Endometrium (tissue), 2 donors: Measurements from ENCODE around the gene AGAP3.

Experiments used
- FAIRE-seq: peaks from 2 replicates; lab custom pipeline; 2012; peaks lifted over from hg19 to GRCh38; lab: Jason Lieb, UNC
- donor health status: control.
- donor health status: control.

The AGAP3 gene

DNA sequence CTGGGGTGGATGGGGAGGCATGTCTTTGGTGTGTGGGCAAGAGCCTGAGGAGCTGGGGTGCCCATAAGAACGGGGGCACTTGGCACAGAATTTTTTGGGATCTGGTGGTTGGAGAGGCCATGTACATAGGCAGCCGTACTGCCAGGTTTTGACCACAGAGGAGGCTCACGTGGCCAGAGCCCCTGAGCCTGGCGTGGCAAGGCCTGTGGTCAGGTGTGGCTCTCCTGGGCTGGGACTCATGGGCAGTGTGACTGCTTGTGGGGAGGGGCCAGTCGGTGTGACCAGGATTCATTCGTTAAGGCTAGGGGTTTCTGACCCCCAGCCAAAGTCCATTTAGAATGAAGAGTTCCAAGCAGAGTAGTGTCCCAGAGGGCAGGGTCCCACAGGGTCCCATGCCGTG lies 38.2 kb downstream of the AGAP3 start:
- no peak for FAIRE-seq

DNA sequence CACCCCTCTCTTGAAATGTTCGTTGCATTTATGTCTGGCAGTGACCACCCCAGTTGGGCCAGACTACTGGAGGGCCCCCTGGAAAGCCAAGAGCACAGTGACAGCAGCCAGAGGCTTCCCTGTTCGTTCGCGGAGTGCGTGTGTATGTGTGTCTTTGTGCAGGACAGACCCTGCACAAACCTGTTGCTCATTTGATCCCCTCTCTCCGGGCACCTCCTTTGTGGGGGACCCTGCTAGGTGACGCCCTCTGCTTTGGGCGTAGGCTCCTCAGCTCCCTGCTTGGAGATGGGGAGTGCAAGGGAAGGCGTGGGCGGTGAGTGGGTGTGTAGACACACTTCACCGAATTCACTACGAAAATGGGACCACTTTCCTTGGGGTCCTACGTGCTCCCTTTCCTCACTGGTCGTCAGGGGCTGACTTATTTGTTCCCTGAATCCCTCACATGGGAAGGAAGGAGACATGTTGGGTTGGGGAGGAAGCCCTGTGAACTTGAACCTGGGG lies 38.7 kb downstream of the AGAP3 start:
- no peak for FAIRE-seq

DNA sequence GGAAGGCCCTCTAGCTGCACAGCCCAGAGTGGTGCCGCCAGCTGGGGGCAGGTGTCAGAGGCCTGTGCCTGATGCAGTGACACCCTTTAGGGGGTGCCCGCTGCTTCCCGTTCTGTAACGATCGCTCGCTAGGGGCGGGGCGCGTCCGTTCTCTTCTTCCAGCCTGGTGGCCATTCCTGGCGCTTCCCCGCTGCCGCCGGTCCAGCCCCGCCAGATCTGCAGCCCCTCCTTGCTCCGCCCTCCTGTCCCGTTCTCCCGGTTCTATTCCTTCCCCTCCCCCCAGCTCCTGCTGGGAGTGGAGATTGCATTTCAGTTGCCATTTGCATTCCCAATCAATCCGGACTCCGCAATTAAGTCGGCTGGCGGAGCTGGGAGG lies 39.2 kb downstream of the AGAP3 start:
- no peak for FAIRE-seq

DNA sequence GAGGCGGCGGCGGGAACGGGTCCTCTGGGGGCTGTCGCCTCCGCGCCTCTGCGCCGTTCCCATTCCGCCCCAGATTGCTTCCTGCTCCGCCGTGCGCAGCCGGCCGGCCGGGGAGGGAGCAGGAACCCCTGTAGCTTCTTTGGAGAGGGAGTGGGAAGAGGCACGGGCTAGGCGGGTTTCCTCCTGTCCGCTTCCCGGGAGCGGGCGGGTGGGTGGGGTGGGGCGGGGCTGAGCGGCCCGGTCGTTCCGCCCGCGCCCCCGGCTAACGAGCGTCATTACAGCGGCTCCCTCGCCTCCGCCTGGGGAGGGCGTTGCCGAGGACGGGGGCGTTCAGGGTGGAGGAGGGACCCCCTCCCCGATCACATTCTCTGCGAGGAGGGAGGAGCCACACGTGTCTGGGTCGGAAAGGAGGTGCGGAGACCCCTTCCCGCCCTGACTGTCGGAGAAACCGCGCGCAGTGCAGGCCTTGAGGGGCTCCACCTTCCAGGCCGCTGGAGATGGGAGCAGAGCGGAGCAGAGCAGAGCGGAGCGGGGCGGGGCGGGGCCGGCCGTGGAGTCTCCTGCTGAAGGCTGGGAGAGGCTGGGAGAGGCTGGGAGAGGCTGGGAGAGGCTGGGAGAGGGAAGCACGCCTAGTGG lies 39.7 kb downstream of the AGAP3 start:
- no peak for FAIRE-seq

DNA sequence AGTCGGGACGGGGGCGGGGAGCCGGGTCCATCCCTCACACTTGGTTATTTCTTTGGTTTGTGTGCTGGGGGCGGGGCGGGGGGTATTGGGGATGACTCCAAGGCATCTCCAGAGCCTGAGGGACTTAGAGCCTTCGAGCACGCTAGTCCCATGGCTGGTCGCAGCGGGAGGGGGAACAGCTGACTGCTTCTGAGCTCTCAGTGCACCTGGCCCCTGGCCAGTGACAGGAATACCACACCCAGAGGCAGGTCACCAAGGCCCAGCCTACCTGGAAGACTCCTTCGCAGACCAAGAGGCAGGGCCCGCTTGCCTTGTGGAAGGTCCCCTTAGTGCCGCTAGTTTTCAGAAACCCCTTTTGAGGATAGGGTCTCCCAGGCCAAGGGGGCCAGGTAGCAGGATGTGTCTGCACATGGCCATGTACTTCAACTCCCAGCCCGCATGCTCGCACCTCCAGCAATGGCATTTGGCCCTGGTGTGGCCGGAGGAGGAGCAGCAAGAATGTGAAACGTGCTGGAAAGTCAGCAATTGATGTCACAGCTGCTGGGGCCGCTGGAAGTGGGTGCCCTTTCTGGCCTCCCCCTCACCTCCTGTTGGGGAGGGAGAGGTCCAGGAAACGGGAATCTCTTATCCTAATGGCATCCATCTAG lies 40.3 kb downstream of the AGAP3 start:
- FAIRE-seq = no peak

DNA sequence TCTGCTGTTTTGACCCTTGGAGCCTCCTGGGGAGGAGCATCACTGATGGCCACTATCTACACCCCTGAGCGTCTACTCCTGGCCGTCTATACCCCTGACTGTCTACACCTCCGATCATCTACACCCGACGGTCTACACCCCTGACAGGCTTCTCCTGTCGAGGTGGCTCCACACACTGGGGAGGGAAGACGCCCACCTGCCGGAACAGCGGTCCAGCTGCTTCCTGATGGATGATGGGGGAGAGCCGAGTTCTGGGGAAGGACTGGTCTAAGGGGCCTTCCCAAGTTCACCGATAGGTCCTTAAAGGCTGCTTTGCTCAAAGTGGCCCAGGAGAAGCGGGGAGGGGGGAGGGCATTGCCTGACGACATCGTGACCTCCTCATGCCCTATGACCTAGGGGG lies 41.9 kb downstream of the AGAP3 start:
- FAIRE-seq = no peak

DNA sequence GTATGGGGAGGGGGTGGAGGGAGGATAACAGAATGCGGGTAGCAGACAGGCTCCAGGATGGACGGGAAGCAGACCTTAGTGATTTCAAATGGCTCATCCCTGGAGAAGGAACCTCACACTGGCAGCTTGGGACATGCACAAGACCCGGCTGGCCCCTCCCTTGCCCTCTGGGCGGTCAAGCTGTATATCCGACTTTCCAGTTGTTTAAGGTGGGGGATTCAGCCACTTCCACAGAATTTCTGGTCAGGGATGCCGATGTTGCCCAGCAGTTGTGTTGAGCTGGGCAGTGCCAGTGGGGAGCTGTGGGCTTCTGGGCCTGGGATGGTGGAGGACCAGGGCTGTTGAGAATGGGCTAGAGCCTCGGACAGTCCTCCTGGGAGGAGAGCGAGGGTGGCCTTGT lies 42.4 kb downstream of the AGAP3 start:
- no peak for FAIRE-seq

DNA sequence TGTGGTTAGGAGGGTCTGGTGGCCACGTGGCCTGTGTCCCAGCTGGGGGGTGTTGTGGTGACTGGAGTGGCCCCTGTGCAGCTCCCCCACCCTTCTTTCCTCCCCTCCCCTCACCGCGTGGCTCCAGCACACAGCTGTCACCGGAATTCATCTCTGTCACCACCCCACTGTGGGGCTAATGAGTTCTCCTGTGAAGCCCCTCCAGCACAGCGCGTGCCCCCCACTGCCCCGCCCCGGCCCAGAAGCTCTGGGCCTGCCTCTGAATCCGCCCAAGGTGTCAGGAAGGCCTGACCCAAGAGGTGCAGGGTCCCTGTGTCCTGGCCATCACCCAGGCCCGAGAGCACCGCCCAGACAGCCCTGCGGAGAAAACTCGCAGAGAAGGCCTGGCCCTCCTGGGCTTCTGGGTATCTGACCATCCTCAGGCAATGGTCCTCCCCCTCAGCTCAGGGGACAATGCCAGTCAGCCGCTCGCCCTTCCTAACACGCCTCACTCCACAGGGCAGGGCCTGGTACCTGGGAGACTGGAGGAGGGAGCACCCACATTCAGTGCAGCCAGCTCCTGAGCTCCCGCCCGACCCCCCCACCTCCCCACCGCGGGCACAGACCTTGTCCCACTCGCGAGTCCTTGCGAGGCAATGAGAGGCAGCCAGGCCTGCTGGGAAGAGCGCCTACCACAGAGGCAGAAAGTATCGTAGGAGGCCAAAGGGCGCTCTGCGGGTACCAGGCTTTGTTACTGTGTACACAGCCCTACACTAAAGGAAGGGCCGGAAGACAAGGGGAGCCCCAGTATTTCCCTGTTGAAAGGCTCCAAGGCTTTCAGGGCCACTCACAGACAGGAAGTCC lies 43.1 kb downstream of the AGAP3 start:
- no peak for FAIRE-seq

DNA sequence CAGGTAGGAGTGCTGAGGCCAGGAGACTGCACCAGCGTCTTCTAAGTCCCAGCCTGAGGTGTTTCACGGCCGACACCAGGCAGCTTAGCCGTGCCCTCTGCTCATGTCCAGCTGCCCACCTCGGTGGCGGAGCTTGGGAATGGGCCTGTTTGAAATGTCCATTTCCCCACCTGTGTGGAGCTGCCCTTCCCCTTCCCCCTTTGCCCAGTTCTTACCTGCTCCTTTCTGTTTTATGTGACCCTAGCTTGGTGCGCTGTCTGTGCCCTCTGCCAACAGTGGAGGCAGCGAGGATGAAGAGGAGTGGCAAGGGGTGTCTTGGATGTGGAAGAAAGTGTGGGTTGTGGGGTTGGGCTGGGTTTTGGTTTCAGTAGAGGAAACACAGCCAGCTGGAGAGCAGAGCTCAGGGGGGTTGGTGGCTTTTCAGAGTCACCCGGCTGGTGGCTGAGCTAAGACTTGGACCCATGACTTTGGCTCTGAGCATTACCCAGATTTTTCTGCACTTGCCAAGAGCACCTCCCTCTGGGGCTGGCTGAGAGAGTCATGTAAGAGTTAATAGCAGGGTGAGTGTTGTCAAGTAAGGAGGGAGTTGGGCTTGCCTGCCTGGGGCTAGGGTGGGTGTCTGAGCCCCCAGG lies 43.8 kb downstream of the AGAP3 start:
- no peak for FAIRE-seq

DNA sequence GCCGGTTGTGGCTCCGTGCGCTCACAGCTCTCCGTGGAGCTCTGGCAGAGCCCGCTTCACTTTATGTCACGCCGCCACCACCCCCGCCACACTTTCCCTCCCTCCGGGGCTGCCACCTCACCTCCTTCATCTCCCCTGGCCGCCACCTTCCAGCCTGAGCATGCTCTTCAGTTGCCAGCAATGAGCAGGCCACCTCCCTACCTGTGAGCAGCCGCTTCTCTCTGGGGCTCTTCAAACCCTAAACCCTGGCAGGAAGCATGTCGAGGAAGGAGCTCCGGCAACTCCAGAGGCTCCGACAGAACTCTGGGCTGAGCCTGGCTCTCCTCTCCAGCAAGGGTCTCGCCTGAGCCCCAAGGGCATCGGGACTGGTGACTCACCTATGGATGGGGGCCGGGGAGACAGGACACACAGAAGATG lies 44.5 kb downstream of the AGAP3 start:
- FAIRE-seq = no peak

DNA sequence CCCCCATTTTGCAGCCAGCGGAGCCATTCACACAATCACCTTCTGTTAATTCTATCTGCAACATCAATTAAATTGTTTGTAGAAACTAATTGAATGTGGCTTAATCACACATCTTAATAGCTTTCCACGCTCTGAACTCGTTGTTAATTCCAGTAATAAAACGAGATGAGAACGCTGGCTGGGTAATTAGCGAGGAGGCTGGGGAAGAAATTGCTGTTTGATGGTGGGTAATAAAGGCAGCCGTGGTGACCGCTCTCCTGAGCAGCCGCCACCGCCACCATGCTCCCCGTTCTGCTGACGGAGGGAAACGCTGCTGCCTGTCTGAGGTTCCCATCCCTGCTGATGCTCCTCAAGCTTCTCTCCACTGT lies 44.9 kb downstream of the AGAP3 start:
- FAIRE-seq = no peak

DNA sequence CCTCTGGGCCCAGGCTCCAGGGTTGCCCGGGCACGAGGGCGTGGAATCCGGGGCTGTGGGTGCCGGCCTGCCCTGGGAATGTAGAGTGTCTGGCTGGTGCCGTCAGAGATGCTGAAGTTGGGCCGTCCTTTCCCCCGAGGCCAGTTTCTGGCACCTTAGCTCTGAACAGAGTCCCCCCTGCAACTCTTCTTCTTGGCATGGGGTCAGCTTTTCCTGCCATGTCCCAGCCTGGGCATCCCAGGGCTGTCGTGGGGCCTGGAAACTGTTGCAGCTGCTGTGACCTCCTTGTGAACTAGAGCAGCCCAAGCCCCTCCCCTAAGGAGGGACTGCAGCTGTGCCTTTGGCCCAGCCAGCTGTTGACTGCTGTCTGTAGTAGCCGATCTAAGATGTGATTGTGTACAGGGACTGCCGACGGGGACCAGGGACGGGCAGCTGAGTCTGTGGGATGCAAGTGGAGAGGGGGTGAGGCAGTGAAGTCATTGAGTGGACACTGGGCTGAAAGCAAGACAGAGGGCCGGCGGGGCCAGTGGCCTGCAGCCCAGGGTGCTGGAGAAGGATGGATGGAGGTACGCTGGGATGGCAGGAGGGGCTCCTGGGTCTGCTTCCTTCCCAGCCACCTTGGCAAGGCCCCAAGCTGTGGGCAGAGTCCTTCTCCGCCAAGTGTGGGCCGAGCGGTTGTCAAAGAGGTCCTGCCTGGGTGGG lies 45.5 kb downstream of the AGAP3 start:
- FAIRE-seq = no peak

DNA sequence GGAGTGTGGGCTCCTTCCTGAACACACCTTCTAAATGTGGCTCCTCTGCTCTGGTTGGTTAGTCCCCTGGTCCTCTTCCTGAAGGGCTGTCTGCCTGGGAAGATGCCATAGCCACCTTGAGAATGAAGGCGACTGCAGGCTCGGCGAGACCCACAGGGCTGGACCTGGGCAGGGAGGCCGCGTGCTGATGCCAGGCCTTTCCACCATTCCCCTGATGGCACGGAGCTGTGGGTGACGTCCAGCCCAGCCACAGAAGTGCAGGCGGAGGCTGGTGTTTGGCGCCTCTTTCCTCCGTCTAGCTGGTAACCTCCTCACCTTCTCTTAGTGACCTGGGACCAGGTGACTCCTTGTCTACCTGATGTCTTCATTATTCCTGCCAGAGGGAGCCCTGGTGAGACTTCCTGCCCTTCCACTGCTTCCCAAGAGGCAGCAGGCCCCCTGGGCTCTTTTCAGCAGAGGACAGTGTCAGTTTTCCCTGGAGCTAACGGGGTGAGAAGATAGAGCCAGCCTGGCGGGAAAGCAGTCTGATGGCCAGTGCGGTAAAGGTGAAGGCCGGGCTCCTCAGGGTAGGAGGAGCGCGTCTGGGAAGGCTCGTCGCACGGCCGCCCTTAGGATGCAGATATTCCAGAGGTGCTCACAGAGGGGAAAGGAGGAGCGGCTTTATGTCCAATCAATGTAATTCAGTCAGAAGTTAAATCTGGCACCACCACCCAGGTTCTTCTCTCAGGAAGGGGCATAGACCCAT lies 46.4 kb downstream of the AGAP3 start:
- FAIRE-seq = no peak

DNA sequence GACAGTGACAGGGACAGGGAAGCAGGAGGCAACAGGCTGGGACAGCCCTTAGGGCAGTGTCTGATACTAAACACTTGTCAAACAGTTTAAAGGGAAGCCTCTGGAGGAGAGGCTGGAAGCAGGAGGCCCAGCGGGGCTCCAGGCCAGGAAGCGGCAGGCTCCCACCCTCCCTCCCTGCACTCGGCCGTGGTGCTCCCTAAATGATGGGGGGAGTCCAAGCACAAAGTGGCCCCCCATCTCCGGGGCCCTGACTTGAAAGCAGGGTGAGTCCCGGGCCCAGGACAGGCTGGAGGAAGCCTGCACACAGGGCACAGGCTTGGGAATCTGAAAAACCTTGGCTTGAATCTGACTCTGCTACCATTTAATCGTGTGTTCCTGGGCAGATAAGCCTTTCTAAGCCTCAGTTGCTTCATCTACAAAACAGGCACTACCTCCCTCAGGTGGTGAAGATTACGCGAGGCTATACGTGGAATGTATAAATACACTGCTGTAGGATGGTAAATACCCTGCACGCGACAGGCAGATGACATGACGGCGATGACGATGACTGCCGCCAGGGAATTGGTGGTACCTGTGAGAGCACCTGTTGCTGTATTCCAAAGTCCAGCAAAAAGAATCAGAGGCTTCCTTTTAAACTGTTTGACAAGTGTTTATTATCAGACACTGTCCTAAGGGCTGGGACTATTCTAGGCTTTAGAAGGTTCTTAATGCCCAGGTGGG lies 47.2 kb downstream of the AGAP3 start:
- no peak for FAIRE-seq

DNA sequence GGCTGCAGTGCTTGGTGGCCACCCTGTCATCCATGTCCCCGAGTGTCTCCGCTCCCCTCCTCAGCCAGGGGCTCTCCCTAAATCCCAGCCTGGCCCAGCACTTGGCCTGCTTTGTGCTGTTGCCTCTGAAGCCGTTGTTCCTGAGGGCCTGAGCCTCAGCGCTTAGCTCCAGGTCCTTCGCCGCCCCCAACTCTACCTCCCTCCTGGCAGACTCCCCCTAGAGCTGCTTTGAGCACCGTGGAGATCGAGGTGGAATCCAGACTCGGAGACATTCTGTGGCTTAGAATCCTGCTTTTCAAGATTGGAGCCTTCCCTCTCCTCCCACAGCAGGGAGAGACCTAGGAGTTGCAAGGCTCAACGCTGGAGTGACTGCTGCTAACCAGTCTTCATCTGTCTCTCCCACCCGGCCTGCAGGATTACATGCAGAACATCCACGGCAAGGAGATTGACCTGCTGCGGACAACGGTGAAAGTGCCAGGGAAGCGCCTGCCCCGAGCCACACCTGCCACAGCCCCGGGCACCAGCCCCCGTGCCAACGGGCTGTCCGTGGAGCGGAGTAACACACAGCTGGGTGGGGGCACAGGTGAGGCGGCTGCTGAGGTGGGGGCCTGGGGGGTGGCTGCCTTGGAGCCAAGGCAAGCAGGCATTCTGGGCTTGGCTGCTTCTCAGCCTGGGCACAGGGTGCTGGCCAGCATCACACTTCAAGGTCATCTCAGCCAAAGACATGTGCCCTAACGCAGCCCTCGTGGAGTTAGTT lies 47.9 kb downstream of the AGAP3 start:
- no peak for FAIRE-seq

DNA sequence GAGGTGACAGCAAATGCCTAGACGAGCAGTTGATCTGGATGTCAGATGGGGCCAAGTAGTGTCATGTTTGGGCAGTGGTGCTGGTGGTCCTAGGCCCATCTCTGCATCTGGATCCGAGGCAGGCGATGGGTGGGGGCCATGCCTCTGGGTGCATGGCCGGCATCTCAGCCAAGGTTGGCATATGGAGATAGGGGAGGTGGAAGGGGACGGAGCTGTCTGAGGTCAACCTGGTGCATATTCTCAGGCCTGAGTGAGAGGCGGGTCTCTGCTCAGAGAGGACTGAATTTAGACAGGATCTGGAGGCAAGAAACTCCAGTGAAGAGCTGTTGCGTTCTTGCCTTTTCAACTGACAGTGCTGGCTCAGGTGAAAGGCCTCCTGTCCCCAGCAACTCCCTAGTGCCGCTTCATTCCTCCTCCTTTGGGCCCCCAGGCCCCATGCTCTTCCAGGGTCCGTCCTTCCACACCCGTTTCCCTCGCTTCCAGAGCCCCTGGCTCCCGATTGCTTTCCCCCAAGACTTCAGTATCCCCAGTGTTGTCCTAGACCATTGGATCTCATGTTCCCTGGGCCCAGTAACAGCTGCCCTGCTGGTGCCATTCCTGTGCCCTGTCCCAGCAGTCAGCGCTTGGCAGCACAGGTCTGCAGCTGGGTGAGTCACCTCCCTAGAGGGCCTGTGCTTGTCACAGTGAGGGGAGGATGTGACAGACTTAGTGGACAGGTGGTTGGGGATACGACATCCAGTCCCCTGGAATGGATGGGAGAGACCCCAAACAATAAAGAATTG lies 48.7 kb downstream of the AGAP3 start:
- FAIRE-seq = no peak

DNA sequence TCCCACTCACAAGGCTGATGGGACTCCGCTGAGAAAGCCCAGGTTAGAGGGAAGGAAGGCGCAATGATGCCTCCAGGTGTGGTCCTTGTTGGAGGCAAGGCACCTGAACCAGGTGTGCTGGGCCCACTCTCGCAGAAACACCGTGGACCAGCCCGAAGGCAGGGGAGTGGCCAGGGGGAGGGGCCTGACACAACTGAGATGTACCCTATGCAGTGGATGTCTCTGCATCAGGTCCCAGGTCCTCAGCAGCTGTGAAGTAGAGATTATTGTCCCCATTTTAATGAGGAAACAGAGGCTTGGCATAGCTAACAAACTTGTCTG lies 49.2 kb downstream of the AGAP3 start:
- no peak for FAIRE-seq

DNA sequence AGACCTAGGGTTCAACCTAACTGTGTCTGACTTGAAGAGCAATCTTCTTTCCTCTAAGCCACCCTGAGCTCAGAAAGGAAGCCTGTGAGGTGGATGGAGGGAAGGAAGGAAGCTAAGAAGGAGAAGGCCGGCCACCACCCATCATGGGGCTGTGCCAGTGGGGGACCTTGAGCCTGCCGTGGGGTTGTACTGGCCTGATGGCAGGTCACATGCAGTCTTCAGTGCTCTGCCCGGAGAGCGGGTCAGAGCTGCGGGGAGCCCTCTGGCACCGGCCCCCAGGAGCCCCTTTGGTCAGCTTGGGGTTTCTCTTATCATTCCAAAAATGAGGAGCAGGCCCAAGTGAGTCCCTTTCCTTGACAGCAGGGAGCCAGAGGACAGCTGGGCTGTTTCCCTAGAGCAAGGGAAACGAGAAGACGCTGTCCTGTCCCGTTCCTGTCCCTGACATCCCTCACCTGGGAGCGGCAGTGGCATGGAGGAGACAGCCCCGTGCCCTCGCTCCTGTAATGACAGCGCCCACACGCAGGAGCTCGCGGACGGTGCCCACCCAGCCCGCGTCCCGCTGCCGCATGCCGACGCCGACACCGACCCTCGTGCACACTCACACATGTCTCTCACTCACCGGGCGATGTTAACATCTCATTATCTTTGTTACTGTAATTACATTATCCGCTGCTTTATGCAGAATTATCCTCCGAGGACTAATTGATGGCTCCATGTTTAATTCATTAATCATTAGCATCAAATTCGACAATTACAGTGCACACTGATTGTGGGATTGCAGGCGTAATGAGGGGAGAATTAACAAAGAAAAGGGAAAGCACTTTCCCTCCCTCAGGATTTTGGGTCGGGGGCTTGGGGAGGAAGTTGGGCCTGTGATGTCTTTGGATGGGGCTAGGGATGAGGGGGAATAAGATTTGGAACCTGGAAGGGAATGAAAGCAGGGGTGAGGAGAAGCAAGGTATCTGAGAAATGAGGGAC lies 49.9 kb downstream of the AGAP3 start:
- no peak for FAIRE-seq
